Kidney epithelial cell (primary cell): ENCODE measurements around the gene DENND2D. TPM values are rescaled to one million over a fixed set of nuclear protein-coding genes. Genes with fewer than 3 reads are reported as not detected.

Experiments used
- DNase-seq: peaks from one replicate; pipeline ENCODE4 v3.0.0-alpha.2; 2010; ENCODE audit warnings: low read depth
- H3K27me3 ChIP-seq: 2 replicates; pipeline ENCODE4 v1.6.0; 2011; ENCODE audit warnings: low read length; ENCODE audit not compliant: control insufficient read depth, insufficient read depth
- H3K36me3 ChIP-seq: 2 replicates; pipeline ENCODE4 v1.5.1; 2011; ENCODE audit warnings: low read length; ENCODE audit not compliant: control insufficient read depth, insufficient read depth
- H3K4me3 ChIP-seq: 2 replicates; pipeline ENCODE4 v1.5.1; 2011; ENCODE audit warnings: low read depth, mild to moderate bottlenecking, control low read depth, low read length
- CTCF ChIP-seq: IDR thresholded peaks from 2 replicates; pipeline ENCODE4 v1.5.1; 2011; ENCODE audit warnings: mild to moderate bottlenecking, moderate library complexity, low read length, control low read depth, inconsistent platforms; ENCODE audit not compliant: insufficient read depth, poor library complexity, severe bottlenecking
- total RNA-seq: library from RNA; depleted of rRNA; stranded (reverse); fragments of >200 nt; gene quantifications from 2 replicates; pipeline ENCODE4 v1.2.3, GENCODE V29; 2015

DENND2D gene, protein sequence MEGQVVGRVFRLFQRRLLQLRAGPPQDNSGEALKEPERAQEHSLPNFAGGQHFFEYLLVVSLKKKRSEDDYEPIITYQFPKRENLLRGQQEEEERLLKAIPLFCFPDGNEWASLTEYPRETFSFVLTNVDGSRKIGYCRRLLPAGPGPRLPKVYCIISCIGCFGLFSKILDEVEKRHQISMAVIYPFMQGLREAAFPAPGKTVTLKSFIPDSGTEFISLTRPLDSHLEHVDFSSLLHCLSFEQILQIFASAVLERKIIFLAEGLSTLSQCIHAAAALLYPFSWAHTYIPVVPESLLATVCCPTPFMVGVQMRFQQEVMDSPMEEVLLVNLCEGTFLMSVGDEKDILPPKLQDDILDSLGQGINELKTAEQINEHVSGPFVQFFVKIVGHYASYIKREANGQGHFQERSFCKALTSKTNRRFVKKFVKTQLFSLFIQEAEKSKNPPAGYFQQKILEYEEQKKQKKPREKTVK
- 13.2 and 16.6 TPM in 2 replicates for total RNA-seq

GRCh38 chr1:111199881-111200801 lies at the start of gene DENND2D:
DENND2D (minus strand) TSS chr1:111200646; CDS start chr1:111200459, 187 bp downstream.
- TF ChIP-seq CTCF = no peak
- Histone ChIP-seq H3K36me3 (no peaks in the 10 kb centered on the region), H3K4me3 (no peak within 1 kb of the TSS), H3K27me3 (peaks cover 6% of the 10 kb centered on the region)
- no peak for DNase-seq

GRCh38 chr1:111249960-111250359 lies 49.5 kb upstream of the DENND2D start:
- TF ChIP-seq CTCF = no peak
- Histone ChIP-seq H3K27me3 (peaks cover 5% of the 10 kb centered on the region), H3K4me3 (no peak overlapping the region), H3K36me3 (no peaks in the 10 kb centered on the region)
- DNase-seq = no peak

- DNase-seq = no peak
- Histone ChIP-seq H3K27me3 (peaks cover 5% of the 10 kb centered on the region), H3K4me3 (no peak overlapping the region), H3K36me3 (no peaks in the 10 kb centered on the region)
- no peak for TF ChIP-seq CTCF
Observed at GRCh38 chr1:111247125-111247838, 46.8 kb upstream of the DENND2D start.

GRCh38 chr1:111242805-111243523 lies 42.5 kb upstream of the DENND2D start:
- Histone ChIP-seq H3K4me3 (no peak overlapping the region), H3K27me3 (no peaks in the 10 kb centered on the region), H3K36me3 (no peaks in the 10 kb centered on the region)
- no peak for DNase-seq
- TF ChIP-seq CTCF = no peak

DNA sequence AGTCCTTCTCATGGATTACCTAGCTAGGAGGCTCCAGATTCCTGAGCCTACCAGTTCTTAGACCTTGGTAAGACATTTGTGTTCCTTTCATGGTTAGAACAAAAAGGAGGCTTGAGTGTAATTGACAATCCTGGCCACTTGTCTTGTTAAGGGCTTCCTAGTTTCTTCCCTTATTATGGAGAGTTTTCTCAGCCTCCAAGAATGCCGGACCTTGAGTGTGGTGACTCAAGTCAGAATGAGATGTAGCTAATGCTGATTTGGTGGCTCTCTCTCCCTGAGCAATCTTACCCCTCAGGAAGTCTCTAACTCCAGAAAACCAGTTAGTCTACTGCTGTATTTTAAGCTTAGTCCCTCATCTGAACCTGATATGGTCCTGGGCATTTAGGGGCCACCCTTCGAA lies 41.4 kb upstream of the DENND2D start:
- Histone ChIP-seq H3K27me3 (no peaks in the 10 kb centered on the region), H3K4me3 (no peak overlapping the region), H3K36me3 (no peaks in the 10 kb centered on the region)
- no peak for DNase-seq
- no peak for TF ChIP-seq CTCF
